ENCODE results near the gene KIF2A. TPM values are rescaled to one million over a fixed set of nuclear protein-coding genes. Genes with fewer than 3 reads are reported as not detected.

Gene KIF2A
- total and polyA plus RNA-seq, 2 of the 13 experiments (the other 11 are each of a cell fraction or from before 2014, with no cell fraction given), result 8.5 to 19.2 TPM

GRCh38 chr5:62305715-62306322, at the start of gene KIF2A (continued):
- TF ChIP-seq TFDP2 (CRISPR knock-in tag; IDR thresholded peaks at IDR 0.05) (peak; percentile 97), REPIN1 (CRISPR knock-in tag; IDR thresholded peaks at IDR 0.05; ENCODE audit: borderline replicate concordance, low read depth) (peak; percentile 93), RFXAP (CRISPR knock-in tag; IDR thresholded peaks at IDR 0.05; ENCODE audit: borderline replicate concordance) (peak; percentile 79), ZNF143 (CRISPR knock-in tag; IDR thresholded peaks at IDR 0.05) (0 out of 2 replicates have a peak, but pooled peaks have one; percentile 43), MYC (CRISPR knock-in tag; IDR thresholded peaks at IDR 0.05; ENCODE audit: borderline replicate concordance) (peak; percentile 88)

GRCh38 chr5:62257020-62257367, 49.0 kb upstream of the KIF2A start:
- no peaks in the 10 kb centered on the region for H3K4me1 ChIP-seq (ENCODE audit: insufficient read depth, low read length)
- intact Hi-C loops (cut with micrococcal nuclease; ENCODE audit: unreplicated experiment), result no loop called here
- no peaks in the 10 kb centered on the region for H3K36me3 ChIP-seq (replicated peaks in 1 of 2; ENCODE audit: control insufficient read depth in 1 of 2, insufficient read depth in 2 of 2, low read length in 2 of 2)
- in situ Hi-C loops (cut with HindIII; ENCODE audit: extremely low pct_ligation_motif_present, low pct_unique_long_range_greater_than_20kb), result no loop called here
- TF ChIP-seq KMT2A (CRISPR knock-in tag; IDR thresholded peaks at IDR 0.05) (no peak), ZFP41 (CRISPR knock-in tag; IDR thresholded peaks at IDR 0.05; ENCODE audit: borderline replicate concordance) (no peak), MAFF (IDR thresholded peaks at IDR 0.05; ENCODE audit: low read depth, low read length) (0 out of 2 replicates have a peak, but pooled peaks have one; percentile 14), MAFK (conservative IDR thresholded peaks at IDR 0.05 in 1 of 2, IDR thresholded peaks at IDR 0.05 in 1 of 2; ENCODE audit: low read length in 2 of 2) (peak; percentile 42 to 56; a peak in 3 of 4 replicates)
- H3K9me3 ChIP-seq (ENCODE audit: low read length), result no peaks in the 10 kb centered on the region
- no peak for DNase-seq (ENCODE audit: low spot score)
- ATAC-seq, result no peak
- no peak overlapping the region for H2AFZ ChIP-seq (ENCODE audit: low read length)
- no peak for FAIRE-seq
- H3K27ac ChIP-seq (ENCODE audit: extremely low read length, insufficient read depth, low read length), result no peak overlapping the region
- no peaks in the 10 kb centered on the region for H3K79me2 ChIP-seq (ENCODE audit: insufficient read depth, low read length)
- H4K20me1 ChIP-seq (ENCODE audit: insufficient read depth, low read length), result no peaks in the 10 kb centered on the region
- ChIA-PET CTCF (ENCODE audit: low intra/inter-chr PET ratio, low total read pairs) (no interaction called here), POLR2A (no interaction called here)
- BruUV-seq (replicated peaks), result no TSS peak
- no peak overlapping the region for H3K4me3 ChIP-seq (replicated peaks in 1 of 3; ENCODE audit: insufficient read depth in 1 of 3, low read depth in 2 of 3, low read length in 3 of 3)
- no peak overlapping the region for H3K9ac ChIP-seq (ENCODE audit: insufficient read depth, low read depth, low read length)
- no peak overlapping the region for H3K4me2 ChIP-seq (ENCODE audit: low read depth, low read length)
- peaks cover 0 to 3% of the 10 kb centered on the region in 2 experiments; a peak in 2 of 5 replicates for H3K27me3 ChIP-seq (ENCODE audit: control insufficient read depth in 1 of 2, insufficient read depth in 2 of 2, low read length in 2 of 2)
